ENCODE measurements around the gene HDAC3. TPM values are rescaled to one million over a fixed set of nuclear protein-coding genes. Genes with fewer than 3 reads are reported as not detected.

Gene HDAC3
- polyA plus RNA-seq, 1 of the 3 experiments (the other 2 are of a cell fraction): 104 TPM

GRCh38 chr5:141585594-141585993 lies 51.1 kb downstream of the HDAC3 start:
- Histone ChIP-seq H3K4me2 (no peak overlapping the region), H3K27ac (ENCODE audit: low read depth in 2 of 2, low read length in 1 of 2) (no peak overlapping the region), H3K36me3 (replicated peaks in 1 of 2; ENCODE audit: control insufficient read depth in 1 of 2, insufficient read depth in 2 of 2, low read length in 1 of 2) (peaks cover 36 to 47% of the 10 kb centered on the region in 2 experiments), H3K4me1 (ENCODE audit: control insufficient read depth in 1 of 2, insufficient read depth in 2 of 2, low read depth in 1 of 2, low read length in 1 of 2) (no peaks in the 10 kb centered on the region), H3K27me3 (ENCODE audit: insufficient read depth) (no peaks in the 10 kb centered on the region), H3K9ac (no peak overlapping the region), H3K9me3 (no peaks in the 10 kb centered on the region), H3K4me3 (ENCODE audit: low read depth in 2 of 2, low read length in 1 of 2) (no peak overlapping the region), H4K20me1 (ENCODE audit: insufficient read depth) (no peaks in the 10 kb centered on the region), H2AFZ (ENCODE audit: low read depth) (no peak overlapping the region), H3F3A (replicated peaks; ENCODE audit: insufficient read depth) (no peaks in the 10 kb centered on the region), H3K79me2 (ENCODE audit: insufficient read depth) (peaks cover 26% of the 10 kb centered on the region), H3K9me2 (no peaks in the 10 kb centered on the region)
- no peak for TF ChIP-seq TAF1 (IDR thresholded peaks at IDR 0.05; ENCODE audit: borderline replicate concordance, low read depth, low read length)
- TF ChIP-seq FOXJ3 (CRISPR knock-in tag; IDR thresholded peaks at IDR 0.05): no peak
- TF ChIP-seq NRF1 (IDR thresholded peaks at IDR 0.05; ENCODE audit: low read depth, low read length): no peak
- TF ChIP-seq FOXM1 (IDR thresholded peaks at IDR 0.05; ENCODE audit: low read depth): no peak
- no peak for TF ChIP-seq RFX5 (IDR thresholded peaks at IDR 0.05; ENCODE audit: low read length)
- no peak for TF ChIP-seq USF1 (IDR thresholded peaks at IDR 0.05; ENCODE audit: borderline replicate concordance, low read depth)
- no peak for TF ChIP-seq RAD21 (IDR thresholded peaks at IDR 0.05; ENCODE audit: low read length)
- ChIA-PET POLR2A (no interaction called here), CTCF (interaction anchor here (1.2 to 4.2 kb wide), 3 partner anchors 21 to 34 kb away, joined by 3 to 22 read pairs (median 9); partner anchors contain the start of gene DIAPH1)
- DNase-seq: no peak
- WGBS (ENCODE audit: low lambda C conversion rate): 93% methylated on average over 6 of the region's 6 CpGs

GRCh38 chr5:141574122-141574510 lies 62.5 kb downstream of the HDAC3 start:
- WGBS (ENCODE audit: low lambda C conversion rate): 96% methylated on average over 2 of the region's 2 CpGs
- CTCF ChIA-PET: interaction anchor here (2.5 to 4.2 kb wide), 2 partner anchors 10 to 18 kb away, joined by 14 to 17 read pairs; no protein-coding TSS in a partner anchor

More at GRCh38 chr5:141574122-141574510, 62.5 kb downstream of the HDAC3 start:
- Histone ChIP-seq H3K4me3 (ENCODE audit: low read depth in 2 of 2, low read length in 1 of 2) (no peak overlapping the region), H3K27me3 (ENCODE audit: insufficient read depth) (no peaks in the 10 kb centered on the region), H3K4me1 (ENCODE audit: control insufficient read depth in 1 of 2, insufficient read depth in 2 of 2, low read depth in 1 of 2, low read length in 1 of 2) (no peaks in the 10 kb centered on the region), H3K36me3 (replicated peaks in 1 of 2; ENCODE audit: control insufficient read depth in 1 of 2, insufficient read depth in 2 of 2, low read length in 1 of 2) (peaks cover 53 to 77% of the 10 kb centered on the region in 2 experiments), H3K9ac (no peak overlapping the region), H4K20me1 (ENCODE audit: insufficient read depth) (no peaks in the 10 kb centered on the region), H3K79me2 (ENCODE audit: insufficient read depth) (no peaks in the 10 kb centered on the region), H3K9me2 (no peaks in the 10 kb centered on the region), H3K27ac (ENCODE audit: low read depth in 2 of 2, low read length in 1 of 2) (no peak overlapping the region), H3K4me2 (no peak overlapping the region), H3F3A (replicated peaks; ENCODE audit: insufficient read depth) (no peaks in the 10 kb centered on the region), H3K9me3 (no peaks in the 10 kb centered on the region), H2AFZ (ENCODE audit: low read depth) (no peak overlapping the region)
- no peak for DNase-seq
- POLR2A ChIA-PET: no interaction called here
- no peak for TF ChIP-seq TAF1 (IDR thresholded peaks at IDR 0.05; ENCODE audit: borderline replicate concordance, low read depth, low read length)
- TF ChIP-seq TCF12 (IDR thresholded peaks at IDR 0.05): no peak
- no peak for TF ChIP-seq MAX (IDR thresholded peaks at IDR 0.05; ENCODE audit: low read depth)
- no peak for TF ChIP-seq JUND (IDR thresholded peaks at IDR 0.05)
- no peak for TF ChIP-seq YY1 (IDR thresholded peaks at IDR 0.05; ENCODE audit: low read depth)
- TF ChIP-seq PBX3 (IDR thresholded peaks at IDR 0.05): no peak
- TF ChIP-seq MXI1 (IDR thresholded peaks at IDR 0.05; ENCODE audit: low read depth, low read length): no peak
- no peak for TF ChIP-seq POLR2AphosphoS5 (IDR thresholded peaks at IDR 0.05; ENCODE audit: low read depth, low read length)
- no peak for TF ChIP-seq EZH2phosphoT487 (IDR thresholded peaks at IDR 0.05; ENCODE audit: borderline replicate concordance, low read depth)
- no peak for TF ChIP-seq NRF1 (IDR thresholded peaks at IDR 0.05; ENCODE audit: low read depth, low read length)
- no peak for TF ChIP-seq FOXM1 (IDR thresholded peaks at IDR 0.05; ENCODE audit: low read depth)
- no peak for TF ChIP-seq FOXJ3 (CRISPR knock-in tag; IDR thresholded peaks at IDR 0.05)
- TF ChIP-seq RXRA (IDR thresholded peaks at IDR 0.05; ENCODE audit: borderline replicate concordance, low read depth): no peak
- TF ChIP-seq CHD2 (IDR thresholded peaks at IDR 0.05; ENCODE audit: low read length, partially characterized antibody): no peak
